ENCODE measurements around the gene RTN4R.

RTN4R gene

DNA sequence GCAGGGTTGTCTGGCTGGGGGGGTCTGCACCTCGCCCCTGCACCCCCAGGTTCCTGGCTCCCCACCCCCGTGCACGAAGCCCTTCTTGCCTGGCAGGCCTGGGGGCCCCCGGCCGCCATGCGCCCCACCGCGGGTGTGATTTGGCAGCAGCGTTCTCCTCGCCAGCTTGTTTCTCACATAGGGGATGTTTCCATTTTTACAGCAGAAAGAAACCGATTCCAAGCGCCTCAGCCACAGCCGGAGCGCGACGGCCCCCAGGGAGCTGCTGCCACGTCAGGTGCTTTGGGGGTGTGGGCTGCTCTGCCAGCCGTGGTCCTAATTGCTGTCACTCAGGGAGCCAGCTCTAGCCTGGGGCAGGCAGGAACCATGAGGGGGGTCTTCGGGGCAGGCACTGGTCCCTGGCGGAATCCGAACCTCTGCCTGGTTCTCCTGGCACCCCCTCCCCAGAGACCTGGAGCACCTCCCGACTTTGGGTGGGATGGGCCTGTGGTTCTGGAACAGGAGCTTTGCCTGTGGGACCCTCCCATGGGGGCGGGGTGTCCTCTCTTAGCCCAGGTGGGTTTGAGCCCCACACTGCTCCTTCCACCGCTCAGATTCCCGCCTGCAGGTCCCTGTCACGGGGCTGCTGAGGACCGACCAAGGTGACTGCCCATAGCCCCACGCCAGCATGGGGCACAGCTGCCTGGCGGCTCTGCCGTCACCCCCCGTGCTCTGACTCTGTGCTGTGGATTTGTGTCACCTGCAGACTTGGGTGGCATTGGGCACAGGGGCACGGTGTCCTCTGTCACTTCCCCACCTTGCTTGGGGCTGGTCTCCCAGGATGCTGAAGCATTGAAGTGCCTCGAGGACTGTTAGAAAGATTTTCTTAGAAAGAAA is 54.0 kb downstream of the RTN4R start:
- in situ Hi-C loops (cut with HindIII; ENCODE audit: low pct_ligation_motif_present, low pct_unique_long_range_greater_than_20kb, low sequenced_read_pairs): no loop called here
- DNase-seq: no peak

DNA sequence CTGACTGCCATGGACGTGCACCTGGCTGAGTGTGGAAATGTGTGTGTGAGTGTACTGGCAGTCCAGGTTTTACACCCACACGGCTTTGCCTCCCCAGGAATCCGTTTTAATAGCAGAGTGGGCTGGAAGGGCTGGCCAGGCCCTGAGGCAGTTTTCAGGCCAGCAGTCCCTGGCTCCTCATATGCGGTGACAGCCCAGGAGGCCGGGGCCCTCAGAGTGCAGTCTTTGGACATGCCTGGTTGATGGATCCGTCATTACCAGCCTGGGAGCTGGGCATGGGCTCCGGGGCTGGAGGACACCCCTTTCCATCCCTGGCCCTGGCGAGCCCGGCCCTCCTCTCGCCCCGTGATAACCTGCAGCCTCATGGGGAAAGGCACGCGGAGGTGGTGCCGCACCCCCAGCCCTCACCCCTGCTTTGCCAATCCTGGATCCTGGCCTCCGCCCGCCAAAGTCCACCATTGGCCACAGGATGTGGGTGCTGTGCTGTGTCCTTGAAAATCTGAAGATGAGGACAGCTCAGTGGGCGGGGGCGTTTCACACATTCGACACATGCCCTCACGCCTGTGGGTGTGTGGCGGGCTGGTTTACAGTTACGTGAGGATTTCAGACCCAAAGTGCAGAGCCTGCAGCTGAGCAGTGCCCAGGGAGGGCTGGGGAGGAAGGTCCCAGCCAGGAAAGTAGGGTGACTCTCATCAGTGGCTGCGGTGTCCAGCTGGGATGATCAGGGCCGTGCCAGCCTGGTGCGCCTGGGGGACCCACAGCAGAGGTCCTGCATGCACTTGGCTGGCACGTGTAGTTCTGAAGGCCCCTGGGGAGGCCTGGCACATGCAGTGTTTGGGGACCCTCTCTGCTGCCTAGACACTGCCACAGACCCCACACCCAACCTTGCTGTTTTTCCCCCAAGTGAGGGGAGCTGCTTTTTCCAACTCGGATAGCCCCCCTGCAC is 55.1 kb downstream of the RTN4R start:
- DNase-seq: no peak
- in situ Hi-C loops (cut with HindIII; ENCODE audit: low pct_ligation_motif_present, low pct_unique_long_range_greater_than_20kb, low sequenced_read_pairs): no loop called here

DNA sequence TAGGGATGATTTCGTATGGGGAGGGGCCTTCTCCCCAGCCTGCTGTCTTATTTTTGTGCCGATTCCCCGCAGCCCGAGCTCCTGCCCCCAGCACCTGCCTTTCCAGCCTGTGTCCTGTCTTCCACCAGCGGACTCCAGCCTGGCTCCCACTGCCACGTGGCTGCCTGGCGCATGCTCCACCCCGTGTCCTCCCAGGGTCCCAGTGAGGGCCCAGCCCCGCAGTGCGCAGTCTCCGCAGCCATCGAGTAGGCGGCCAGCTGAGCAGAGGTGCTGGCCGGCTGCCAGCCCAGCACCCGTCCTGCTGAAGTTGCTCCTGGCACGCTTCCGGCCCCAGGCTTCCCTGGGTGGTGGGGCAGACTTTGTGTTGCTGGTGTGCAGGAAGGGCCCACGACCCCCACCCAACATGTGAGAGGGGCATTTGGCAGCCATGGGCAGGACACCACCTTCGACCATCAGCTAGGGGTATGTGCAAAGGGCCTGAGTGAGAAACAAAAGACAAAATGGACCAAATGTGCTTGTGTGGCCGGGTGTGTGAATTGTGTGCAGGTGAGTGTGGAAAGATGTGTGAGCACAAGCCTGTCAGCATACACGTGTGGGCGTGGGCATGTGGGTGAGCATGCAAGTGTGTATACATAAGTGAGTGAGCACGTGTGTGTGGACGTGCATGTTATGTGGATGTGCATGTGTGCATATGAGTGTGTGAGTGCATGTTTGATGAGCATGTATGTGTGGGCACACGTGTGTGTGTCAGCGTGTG is 55.9 kb downstream of the RTN4R start:
- no peak for DNase-seq
- in situ Hi-C loops (cut with HindIII; ENCODE audit: low pct_ligation_motif_present, low pct_unique_long_range_greater_than_20kb, low sequenced_read_pairs): no loop called here

DNA sequence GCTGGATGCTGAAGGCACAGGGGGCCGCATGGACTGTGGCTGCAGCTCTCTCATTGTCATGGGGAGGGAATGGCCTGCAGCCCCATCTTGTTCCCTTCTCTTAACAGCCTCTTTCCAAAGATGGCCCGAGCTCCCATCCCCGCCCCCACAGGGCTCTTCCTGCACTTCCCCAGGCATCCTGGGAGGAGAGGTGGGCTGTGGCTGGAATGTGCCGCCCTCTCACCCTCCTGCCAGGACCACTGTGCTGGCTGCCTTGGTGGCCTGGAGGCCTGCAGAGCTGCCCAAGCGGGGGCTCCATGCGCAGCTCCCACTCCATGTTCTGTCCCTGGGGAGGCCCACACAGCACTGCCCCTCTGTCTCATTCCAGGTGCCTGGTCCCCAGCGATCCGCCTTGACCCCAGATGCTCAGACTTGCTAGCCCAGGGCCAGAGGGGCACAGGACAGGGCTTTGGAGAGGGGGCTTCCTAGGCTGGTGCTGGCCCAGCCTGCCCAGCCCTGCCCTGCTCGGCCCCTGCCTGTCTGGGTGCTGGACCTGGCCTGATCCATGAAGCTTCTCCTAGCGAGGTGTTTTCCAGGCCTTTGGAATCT is 56.6 kb downstream of the RTN4R start:
- no peak for DNase-seq

DNA sequence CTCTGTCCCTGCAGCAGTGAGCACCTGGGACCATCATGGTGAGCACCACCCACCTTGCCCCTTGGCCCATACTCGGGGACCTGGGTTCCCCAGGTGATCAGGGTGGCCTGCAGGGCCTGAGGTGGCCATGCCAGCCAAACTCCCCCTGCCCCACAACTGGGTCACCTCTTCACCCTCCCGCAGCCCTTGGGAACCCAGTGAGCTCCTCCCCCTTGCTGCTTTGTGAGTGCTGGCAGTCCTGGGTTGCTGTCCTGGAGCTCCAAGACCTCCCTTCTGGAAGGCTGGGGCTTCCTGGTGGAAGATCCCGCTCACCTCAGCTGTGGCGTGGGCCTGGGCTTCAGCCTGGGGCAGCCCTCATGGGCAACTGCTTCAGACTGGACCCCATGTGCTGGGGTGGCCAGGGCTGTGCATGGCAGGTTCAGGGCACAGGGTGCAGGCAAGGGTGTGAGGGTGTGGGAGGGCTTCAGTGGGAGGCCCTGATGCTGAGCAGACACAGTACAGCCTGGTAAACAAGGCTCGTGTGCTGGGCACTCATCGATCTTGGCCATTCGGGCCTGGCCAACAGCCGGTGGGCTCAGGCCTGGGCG is 57.6 kb downstream of the RTN4R start:
- in situ Hi-C loops (cut with HindIII; ENCODE audit: low pct_ligation_motif_present, low pct_unique_long_range_greater_than_20kb, low sequenced_read_pairs): no loop called here

More for the DNA sequence above, 56.6 kb downstream of the RTN4R start:
- in situ Hi-C loops (cut with HindIII; ENCODE audit: low pct_ligation_motif_present, low pct_unique_long_range_greater_than_20kb, low sequenced_read_pairs): no loop called here

DNA sequence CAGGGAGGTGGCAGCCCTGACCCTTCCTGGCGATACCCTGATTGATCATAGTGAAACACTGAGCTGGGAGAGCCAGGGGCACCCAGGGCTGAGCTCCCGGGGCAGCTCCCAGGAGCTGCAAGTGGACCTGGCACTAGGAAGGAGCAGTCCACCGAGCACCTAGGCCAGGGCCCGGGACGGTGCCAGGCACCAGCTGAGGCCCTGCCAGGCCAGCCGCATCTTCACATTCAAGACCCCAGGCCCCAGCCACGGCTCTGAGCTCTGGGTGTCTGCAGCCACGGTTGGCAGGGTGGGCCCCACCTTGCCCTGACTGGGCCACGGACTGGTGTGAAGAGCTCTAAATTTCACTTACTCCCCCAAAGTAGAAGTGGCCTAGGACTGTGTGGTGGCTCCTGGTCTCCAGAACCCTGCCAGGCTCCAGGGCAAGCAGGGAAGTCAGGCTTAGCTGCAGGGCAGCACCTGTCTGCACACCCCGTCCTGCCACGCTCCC is 58.3 kb downstream of the RTN4R start:
- in situ Hi-C loops (cut with HindIII; ENCODE audit: low pct_ligation_motif_present, low pct_unique_long_range_greater_than_20kb, low sequenced_read_pairs): no loop called here

More for the DNA sequence above, 57.6 kb downstream of the RTN4R start:
- DNase-seq: no peak

DNA sequence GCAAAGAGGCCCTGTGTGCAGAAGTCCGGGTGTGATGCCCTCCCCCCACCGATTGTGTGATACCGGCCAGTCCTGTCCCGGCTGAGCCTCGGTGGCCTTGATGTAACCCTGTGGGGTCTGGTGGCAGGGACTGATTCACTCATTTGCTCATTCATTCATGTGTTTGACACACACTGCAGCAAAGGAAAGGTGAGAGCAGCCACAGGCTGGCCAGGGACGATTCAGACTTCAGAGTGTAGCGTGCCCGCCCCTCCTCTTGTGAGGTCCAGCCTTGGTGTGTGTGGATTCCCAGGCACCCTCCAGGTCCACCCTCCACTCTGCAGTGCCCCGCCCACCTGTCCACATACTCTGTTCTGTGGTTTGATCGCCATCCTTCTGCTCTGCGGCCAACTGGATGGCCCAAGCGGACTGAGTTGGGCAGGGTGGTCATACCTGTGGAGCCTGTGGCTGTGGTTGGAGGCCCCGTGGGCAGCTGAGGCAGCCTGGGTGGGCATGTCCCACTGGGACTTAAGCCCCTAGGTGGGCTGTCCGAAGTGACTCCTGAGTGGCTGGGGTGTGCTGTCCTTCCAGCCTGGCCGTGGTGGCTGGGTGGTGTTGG is 59.3 kb downstream of the RTN4R start:
- in situ Hi-C loops (cut with HindIII; ENCODE audit: low pct_ligation_motif_present, low pct_unique_long_range_greater_than_20kb, low sequenced_read_pairs): no loop called here
- no peak for DNase-seq

More for the DNA sequence above, 58.3 kb downstream of the RTN4R start:
- DNase-seq: no peak

DNA sequence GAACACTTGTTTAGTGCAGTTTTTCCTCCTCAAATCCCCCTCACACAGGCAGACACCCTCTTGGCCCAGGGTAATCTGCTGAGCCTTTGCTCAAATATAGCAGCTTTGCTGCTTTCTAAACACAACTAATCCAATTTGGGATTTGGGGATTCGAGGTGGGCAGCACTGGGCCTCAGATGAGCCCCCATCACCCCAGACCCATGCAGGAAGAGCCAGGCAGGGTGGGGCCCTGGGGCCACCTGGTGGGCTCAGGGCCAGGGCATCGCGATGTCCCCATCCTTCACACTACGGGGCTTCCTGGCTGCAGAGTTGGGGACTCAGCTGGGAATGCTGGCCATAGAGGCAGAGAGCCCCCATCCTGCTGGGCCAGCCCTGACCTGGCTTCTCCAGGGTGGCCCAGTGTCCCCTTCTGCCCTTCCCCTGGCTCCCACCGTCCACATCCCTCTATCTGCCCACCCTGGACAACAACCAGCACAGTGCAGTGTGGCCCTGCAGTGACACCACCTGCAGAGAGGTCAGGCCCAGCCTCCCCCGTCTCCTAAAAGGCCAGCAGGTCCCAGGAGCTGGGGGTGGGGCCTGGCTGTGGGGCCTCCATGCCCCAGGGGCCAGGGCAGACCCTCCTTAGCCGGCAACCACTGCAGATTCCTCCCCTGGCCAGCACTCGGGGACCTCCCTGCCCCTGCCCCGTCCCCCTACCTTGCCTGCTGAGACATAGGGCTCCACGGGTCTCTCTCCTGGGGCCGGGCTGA is 60.7 kb downstream of the RTN4R start:
- in situ Hi-C loops (cut with HindIII; ENCODE audit: low pct_ligation_motif_present, low pct_unique_long_range_greater_than_20kb, low sequenced_read_pairs): no loop called here
- DNase-seq: no peak

DNA sequence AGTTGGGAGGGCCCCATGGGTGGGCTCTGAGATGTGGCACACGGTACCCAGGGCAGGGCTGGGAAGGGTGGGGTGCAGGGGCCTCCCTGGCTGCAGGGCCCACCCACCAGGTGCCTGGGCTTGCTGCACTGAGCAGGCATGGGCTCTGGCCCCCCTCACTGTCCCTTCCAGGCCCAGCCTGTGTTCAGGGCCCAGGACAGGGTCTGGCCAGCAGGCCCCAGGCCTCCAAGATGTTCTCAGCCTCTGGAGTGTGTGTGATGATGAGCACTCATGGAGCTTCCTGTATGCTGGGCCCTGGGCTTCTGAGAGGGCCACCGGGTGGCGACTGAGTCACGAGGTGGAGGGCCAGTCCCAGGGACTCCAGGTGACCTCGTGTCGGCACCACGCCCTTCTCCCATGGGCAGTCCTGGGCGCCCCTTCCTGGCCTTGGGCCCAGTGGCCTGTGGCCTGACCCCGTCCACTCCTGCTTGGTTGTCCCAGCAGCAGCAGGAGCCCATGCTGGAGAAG is 61.4 kb downstream of the RTN4R start:
- peak; percentile 37 for DNase-seq
- in situ Hi-C loops (cut with HindIII; ENCODE audit: low pct_ligation_motif_present, low pct_unique_long_range_greater_than_20kb, low sequenced_read_pairs): no loop called here

DNA sequence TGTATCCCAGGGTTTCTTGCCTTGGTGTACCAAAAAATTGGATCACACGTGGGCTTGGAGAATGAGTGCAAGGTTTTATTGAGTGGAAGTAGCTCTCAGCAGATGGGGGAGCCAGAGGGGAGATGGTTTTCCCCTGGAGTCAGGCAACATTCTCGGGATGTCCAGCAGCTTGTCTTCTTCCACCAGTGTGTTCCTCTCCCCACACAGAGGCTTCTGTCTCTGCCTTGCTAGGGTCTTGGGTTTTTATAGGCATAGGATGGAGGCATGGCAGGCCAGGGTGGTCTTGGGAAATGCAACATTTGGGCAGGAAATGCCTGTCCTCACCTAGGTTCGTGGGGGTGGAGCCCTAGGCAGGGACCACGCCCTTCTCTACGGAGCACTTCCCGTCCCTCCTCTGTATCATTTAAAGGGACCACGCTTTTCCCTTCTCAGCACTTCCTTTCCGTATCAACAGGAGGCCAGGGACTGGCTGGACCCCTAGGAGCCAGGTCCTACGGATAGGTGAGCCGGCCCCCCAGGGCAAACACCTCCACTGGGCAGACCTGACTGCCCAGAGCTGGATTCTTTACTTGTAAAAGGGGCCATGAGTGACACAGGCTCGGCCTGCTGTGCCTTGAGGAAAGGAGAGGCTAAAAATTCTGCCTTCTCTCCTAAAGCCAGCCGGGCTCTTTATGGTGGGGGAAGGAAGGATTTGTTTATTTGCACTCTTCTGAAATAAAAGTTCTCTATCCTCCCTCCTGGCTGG is 62.0 kb downstream of the RTN4R start:
- peak; percentile 76 for DNase-seq

DNA sequence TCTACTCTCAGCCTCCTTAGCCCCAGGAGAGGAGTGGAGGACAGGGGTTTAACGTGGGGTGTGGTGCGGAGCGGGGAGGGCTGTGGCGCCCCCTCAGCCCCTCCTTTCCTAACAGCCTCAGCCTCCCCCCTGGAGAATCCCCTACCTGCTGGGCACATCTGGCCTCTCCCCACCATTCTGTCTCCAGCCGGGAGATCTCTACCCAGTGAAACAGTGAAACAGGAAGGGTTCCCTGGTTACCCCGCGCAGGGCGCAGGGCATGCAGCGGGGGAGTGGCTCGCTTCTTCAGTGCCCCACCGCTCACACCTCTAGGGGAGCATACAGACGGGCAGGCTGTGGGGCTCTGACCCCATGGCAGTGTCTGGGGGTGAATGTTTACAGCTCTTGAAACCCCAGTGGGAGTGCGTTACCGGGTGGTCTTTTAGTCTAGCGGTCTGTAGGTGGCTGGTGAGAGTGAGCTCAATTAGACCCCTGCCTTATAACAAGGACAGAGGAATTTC is 62.6 kb downstream of the RTN4R start:
- in situ Hi-C loops (cut with HindIII; ENCODE audit: low pct_ligation_motif_present, low pct_unique_long_range_greater_than_20kb, low sequenced_read_pairs): no loop called here

More for the DNA sequence above, 62.0 kb downstream of the RTN4R start:
- in situ Hi-C loops (cut with HindIII; ENCODE audit: low pct_ligation_motif_present, low pct_unique_long_range_greater_than_20kb, low sequenced_read_pairs): no loop called here

DNA sequence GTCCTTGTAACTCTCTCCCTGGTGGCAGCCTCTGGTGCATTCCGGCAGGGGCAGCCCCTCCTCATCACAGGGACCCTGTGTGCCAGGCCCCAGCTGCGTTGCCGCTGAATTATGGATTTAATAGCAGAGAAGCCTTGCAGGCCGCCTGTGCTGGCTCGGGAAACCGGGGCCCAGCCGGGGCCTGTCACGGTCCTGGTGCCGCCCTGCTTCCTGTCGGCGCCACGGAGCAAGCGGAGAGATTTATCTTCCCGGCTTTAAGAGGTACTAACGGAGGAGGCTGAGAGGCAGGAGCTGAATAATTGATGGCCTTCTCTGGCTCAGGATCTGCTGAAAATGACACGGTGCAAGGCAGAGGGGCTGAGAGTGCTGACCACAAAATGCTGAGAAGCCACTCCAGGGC is 63.3 kb downstream of the RTN4R start:
- in situ Hi-C loops (cut with HindIII; ENCODE audit: low pct_ligation_motif_present, low pct_unique_long_range_greater_than_20kb, low sequenced_read_pairs): no loop called here
- no peak for DNase-seq

More for the DNA sequence above, 62.6 kb downstream of the RTN4R start:
- no peak for DNase-seq

DNA sequence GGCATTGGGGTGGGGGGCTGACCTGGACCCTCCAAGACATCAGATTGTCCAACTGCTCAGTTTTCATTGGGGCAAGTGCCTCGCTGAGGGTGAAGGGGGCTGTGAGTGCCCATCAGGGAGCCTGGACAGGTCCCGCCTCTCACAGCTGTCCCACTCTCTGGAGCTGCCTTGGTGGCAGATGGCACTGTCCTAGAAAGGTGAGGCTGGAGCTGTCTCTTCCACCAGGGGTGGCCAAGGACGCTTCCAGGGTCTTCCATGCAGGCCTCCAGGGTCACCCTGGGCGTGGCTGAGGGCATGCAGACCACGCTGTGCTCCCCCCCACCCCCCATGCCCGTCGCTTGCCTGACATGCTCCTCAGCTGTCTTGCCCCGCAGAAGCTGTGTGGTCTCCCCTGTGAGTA is 63.8 kb downstream of the RTN4R start:
- DNase-seq: no peak
- in situ Hi-C loops (cut with HindIII; ENCODE audit: low pct_ligation_motif_present, low pct_unique_long_range_greater_than_20kb, low sequenced_read_pairs): no loop called here

DNA sequence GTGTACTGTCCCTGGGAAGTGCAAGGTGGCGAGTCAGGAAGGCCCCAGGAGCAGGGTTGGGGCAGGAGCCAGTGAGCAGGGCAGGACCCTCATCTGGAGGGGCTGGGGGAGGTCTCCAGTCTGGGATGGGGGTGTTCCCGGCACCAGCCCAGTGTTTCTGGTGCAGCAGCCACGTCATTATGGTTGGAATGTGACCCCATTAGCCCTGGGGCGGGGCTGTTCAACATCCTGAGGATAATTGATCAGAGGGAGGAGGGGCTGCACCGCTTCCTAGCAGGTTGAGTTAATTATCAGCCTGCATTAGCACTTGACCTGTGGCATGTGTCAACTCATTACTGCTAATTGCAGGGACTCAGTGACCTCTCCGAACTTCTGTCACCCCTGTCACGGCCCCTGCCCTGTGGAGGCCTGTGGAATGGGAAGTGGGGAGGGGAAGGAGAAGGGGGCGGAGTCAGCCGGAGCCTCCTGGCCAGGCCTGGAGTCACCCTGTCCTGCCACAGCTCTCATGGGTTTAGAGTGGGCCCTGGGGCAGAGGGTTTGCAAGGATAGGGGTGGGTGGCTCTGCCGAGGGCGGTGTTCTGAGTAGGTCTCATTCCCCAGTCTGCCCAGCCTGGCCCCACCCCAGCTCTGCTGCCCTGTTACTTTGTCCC is 64.4 kb downstream of the RTN4R start:
- peak; percentile 39 for DNase-seq
- in situ Hi-C loops (cut with HindIII; ENCODE audit: low pct_ligation_motif_present, low pct_unique_long_range_greater_than_20kb, low sequenced_read_pairs): no loop called here

DNA sequence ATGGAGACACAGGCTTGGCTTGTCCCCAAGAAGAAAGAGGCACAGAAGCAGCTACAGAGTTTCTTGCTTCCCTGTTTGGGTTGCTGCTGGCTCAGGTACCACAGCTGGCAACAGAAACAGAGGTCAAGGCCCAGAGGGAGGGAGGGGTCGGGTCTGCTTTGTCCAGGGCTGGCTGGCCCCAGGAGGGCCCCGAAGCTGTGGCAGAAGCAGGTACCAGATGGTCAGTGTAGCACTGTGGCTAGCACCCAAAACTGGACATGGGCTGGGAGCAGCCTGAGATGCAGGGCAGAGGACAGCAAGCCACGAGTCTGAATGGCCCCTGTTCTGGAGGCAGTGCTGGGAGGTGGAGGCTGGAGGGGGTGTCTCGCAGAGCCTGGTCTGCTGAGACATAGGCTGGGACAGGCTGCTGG is 65.0 kb downstream of the RTN4R start:
- DNase-seq: no peak
- in situ Hi-C loops (cut with HindIII; ENCODE audit: low pct_ligation_motif_present, low pct_unique_long_range_greater_than_20kb, low sequenced_read_pairs): no loop called here

Data from ACHN (cell line).